ENCODE data around the gene TMC5. TPM values are rescaled to one million over a fixed set of nuclear protein-coding genes. Genes with fewer than 3 reads are reported as not detected.
A peak's percentile ranks its signal among the peaks of the same experiment; 100 is the strongest.

The TMC5 gene
- total and polyA plus RNA-seq, 2 of the 4 experiments (the other 2 are of a cell fraction), result not detected

GRCh38 chr16:19481296-19481695 is 63.6 kb downstream of the TMC5 start:
- no peaks in the 10 kb centered on the region for H3K36me3 ChIP-seq (ENCODE audit: control insufficient read depth, insufficient read depth, low read length)
- H3K9ac ChIP-seq (ENCODE audit: low read depth, low read length), result no peak overlapping the region
- H3K9me1 ChIP-seq (ENCODE audit: insufficient read depth, low read length), result no peaks in the 10 kb centered on the region
- H4K91ac ChIP-seq (ENCODE audit: insufficient read depth, low read depth, low read length), result no peak overlapping the region
- H2BK120ac ChIP-seq (ENCODE audit: low read depth, low read length), result no peak overlapping the region
- no peak overlapping the region for H2BK20ac ChIP-seq (ENCODE audit: low read depth, low read length)
- no peak overlapping the region for H2AK5ac ChIP-seq (ENCODE audit: low read depth, low read length)
- no peak overlapping the region for H3K4me2 ChIP-seq (ENCODE audit: low read depth, low read length)
- H3K23ac ChIP-seq (ENCODE audit: low read depth, low read length), result no peak overlapping the region
- H4K8ac ChIP-seq (ENCODE audit: low read depth in 2 of 2, low read length in 2 of 2), result no peak overlapping the region
- H2AFZ ChIP-seq (replicated peaks; ENCODE audit: low read length, poor library complexity), result no peak overlapping the region
- no TSS peak for BruUV-seq (replicated peaks)
- ATAC-seq (ENCODE audit: low read depth) (no peak), DNase-seq (no peak)
- POLR2A ChIA-PET (ENCODE audit: unreplicated experiment), result no interaction called here
- H4K5ac ChIP-seq (ENCODE audit: low read depth, low read length), result no peak overlapping the region
- no peak overlapping the region for H2AK9ac ChIP-seq (replicated peaks; ENCODE audit: low read depth, low read length, poor library complexity)
- no peaks in the 10 kb centered on the region for H3K79me1 ChIP-seq (ENCODE audit: low read depth in 1 of 2, low read length in 2 of 2)
- no peaks in the 10 kb centered on the region for H4K20me1 ChIP-seq (ENCODE audit: insufficient read depth, low read length)
- no peak overlapping the region for H3K18ac ChIP-seq (ENCODE audit: low read depth, low read length)
- no peak overlapping the region for H3K27ac ChIP-seq (ENCODE audit: insufficient read depth, low read length)
- no peak overlapping the region for H2BK15ac ChIP-seq (ENCODE audit: low read depth, low read length)
- no peak overlapping the region for H3K56ac ChIP-seq (ENCODE audit: extremely low read depth, insufficient read depth, low read length)
- dilution Hi-C loops (cut with HindIII; ENCODE audit: low sequenced_read_pairs, unreplicated experiment) (no loop called here), intact Hi-C loops (cut with micrococcal nuclease) (no loop called here), in situ Hi-C loops (cut with MboI; ENCODE audit: low sequenced_read_pairs) (no loop called here)
- H3K9me3 ChIP-seq (ENCODE audit: control insufficient read depth, insufficient read depth, low read length), result no peaks in the 10 kb centered on the region
- WGBS, 2 experiments (ENCODE audit: extremely low coverage in 2 of 2, insufficient read length in 1 of 2), result 17% methylated on average over 1 of the region's 2 CpGs; no CpG with 5 or more reads in 1 of the 2 experiments
- no peak overlapping the region for H2BK5ac ChIP-seq (ENCODE audit: low read depth, low read length, poor library complexity, severe bottlenecking)
- H3K27me3 ChIP-seq (ENCODE audit: control insufficient read depth, insufficient read depth, low read length), result peaks cover 2% of the 10 kb centered on the region
- CTCF ChIA-PET, result no interaction called here
- H3K14ac ChIP-seq (replicated peaks; ENCODE audit: low read depth, low read length), result no peak overlapping the region
- TF ChIP-seq ELK1 (IDR thresholded peaks at IDR 0.05; ENCODE audit: borderline replicate concordance, low read depth, low read length), result no peak
- TF ChIP-seq RFX5 (IDR thresholded peaks at IDR 0.05; ENCODE audit: low read depth, low read length), result no peak
- no peak for TF ChIP-seq POLR2A (IDR thresholded peaks at IDR 0.05; ENCODE audit: low read depth, low read length)
- no peak for TF ChIP-seq CEBPB (IDR thresholded peaks at IDR 0.05; ENCODE audit: low read depth, low read length)
- peak; percentile 53 for TF ChIP-seq NFE2L2 (IDR thresholded peaks at IDR 0.05; ENCODE audit: low read depth, low read length)
- no peak overlapping the region for H3K4me3 ChIP-seq (ENCODE audit: insufficient read depth, low read depth, low read length)
- H3K4ac ChIP-seq (ENCODE audit: low read depth, low read length), result no peak overlapping the region
- no peaks in the 10 kb centered on the region for H3K4me1 ChIP-seq (ENCODE audit: control insufficient read depth, insufficient read depth, low read length)

Measured in IMR-90 (cell line).